Measurements from ENCODE around the gene TSPOAP1. TPM values are rescaled to one million over a fixed set of nuclear protein-coding genes. Genes with fewer than 3 reads are reported as not detected.

TSPOAP1 gene
- total RNA-seq, 2 experiments from 2014 or later, result 21.6 to 22.7 TPM

DNA sequence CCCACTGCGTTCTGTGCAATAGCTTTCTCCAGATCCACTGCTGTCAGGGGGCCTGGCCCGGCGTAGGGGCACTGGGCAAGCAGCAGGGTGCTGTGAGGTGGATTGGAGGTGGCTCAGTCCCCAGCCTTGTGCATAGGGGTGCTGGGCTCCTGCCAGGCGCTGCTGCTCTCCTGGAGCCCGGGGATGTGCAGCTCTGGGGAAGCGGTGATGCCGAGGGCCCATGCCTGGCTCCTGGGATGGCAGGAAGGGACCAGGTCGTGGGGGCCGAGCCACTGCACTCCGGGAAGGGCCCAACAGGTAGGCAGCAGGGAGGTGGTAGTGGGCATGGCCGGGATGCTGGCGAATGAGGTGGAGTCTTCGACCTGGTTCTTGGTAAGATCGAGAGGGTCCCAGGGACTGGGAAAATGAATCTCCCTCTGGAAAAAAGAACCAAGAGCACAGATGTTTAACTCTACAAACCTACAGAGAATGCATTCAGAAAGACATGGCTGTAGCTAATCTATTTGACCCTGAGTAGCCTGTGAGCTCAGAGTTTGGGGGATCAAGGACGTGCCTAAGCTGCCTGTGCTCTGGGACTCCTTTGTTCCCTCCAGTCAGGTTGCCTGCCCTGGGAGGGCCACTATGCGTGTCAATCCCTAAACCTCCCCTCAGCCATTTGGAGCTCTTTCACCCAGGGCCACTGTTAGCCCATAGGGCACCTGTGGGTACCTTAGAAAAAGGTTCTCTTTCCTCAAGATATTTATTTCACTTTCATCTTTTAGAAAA lies 30.0 kb upstream of the TSPOAP1 start:
- Mint-ChIP-seq H3K4me1 (ENCODE audit: low read depth) (peaks cover 5% of the 10 kb centered on the region), H3K9me3 (no peaks in the 10 kb centered on the region), H3K27me3 (no peaks in the 10 kb centered on the region), H3K27ac (no peak overlapping the region), H3K36me3 (peaks cover 4% of the 10 kb centered on the region), H3K4me3 (no peak overlapping the region)
- intact Hi-C loops (cut with micrococcal nuclease), result no loop called here
- ChIA-PET CTCF (interaction anchor here (1.5 kb wide), 1 partner anchor 41 kb away, joined by 8 read pairs; no protein-coding TSS in a partner anchor), POLR2A (no interaction called here)
- no peak for DNase-seq

DNA sequence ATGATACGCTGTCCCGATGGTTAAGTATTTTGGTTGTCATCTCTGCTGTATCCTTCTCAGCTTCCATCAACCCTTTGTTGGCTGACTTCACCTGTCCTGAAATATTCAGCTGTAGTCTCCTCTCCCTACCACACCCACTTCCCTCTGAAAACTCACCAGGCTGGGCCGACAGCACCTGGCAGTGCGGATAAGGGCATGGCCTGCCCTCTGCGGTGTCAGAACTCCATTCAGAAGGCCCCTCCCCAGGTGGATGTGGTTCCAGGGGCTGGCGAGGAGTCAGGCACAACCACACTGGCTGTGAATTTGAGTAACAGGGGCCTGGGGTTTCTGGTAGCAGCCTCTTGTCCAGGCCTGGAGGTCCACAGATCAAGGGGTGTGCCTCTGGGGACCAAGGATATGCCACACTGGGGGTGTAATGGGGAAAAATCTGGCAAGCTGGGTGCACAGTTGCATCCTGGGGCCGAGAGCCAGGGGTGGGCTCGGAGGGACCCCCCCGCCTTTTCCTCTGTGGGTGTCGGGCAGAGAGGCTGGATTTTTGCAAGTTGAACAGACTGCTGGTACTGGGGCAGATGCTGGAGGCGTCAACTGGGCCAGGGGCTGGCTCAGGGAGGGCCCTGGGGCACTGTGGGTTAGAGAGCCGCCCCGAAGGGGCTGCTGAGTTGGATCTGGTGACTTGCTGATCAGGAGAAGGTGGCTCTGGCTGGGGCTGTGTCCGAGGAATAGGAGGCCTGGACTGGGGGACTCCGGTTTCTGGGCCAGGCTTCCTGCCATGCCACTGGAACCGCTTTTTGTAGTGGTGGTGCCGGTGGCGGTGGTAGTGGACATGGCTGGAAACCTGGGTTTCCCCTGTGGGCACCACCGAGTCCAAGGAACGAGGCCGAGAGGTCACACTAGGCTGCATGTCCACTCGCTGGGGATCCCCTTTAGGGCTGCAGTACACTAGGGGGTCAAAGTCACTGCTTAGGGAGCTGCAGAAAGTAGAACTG lies 29.0 kb upstream of the TSPOAP1 start:
- Mint-ChIP-seq H3K9me3 (no peaks in the 10 kb centered on the region), H3K27me3 (no peaks in the 10 kb centered on the region), H3K4me3 (no peak overlapping the region), H3K27ac (no peak overlapping the region), H3K4me1 (ENCODE audit: low read depth) (peaks cover 11% of the 10 kb centered on the region), H3K36me3 (peaks cover 9% of the 10 kb centered on the region)
- POLR2A ChIA-PET, result interaction anchor here (9.0 kb wide), 1 partner anchor 18 kb away, joined by 276 read pairs; no protein-coding TSS in a partner anchor
- CTCF ChIA-PET, result interaction anchor here (1.5 to 6.4 kb wide), 2 partner anchors 40 kb away, joined by 8 to 90 read pairs; no protein-coding TSS in a partner anchor
- DNase-seq, result no peak
- intact Hi-C loops (cut with micrococcal nuclease), result no loop called here

DNA sequence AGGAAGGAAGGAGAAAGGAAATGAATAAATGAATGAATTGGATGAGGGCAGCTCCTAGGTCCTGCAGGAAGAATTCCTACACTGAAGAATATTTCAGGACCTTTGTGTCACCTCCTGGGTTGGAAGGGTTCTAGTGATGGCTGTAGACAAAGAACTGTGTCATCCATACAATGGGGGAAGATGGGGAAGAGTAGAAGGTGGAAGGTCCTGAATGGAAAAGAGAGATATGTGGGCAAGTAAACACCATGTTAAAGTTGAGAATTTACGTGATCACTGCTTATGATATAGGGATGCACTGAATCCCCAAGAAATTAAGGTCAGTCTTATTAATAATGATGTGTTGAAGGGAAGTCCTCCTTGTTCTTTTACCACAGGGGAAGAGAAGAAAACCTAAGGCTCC lies 27.6 kb upstream of the TSPOAP1 start:
- Mint-ChIP-seq H3K27me3 (no peaks in the 10 kb centered on the region), H3K4me1 (ENCODE audit: low read depth) (peaks cover 17% of the 10 kb centered on the region), H3K9me3 (no peaks in the 10 kb centered on the region), H3K27ac (no peak overlapping the region), H3K4me3 (no peak overlapping the region), H3K36me3 (peaks cover 20% of the 10 kb centered on the region)
- intact Hi-C loops (cut with micrococcal nuclease), result no loop called here
- CTCF ChIA-PET, result interaction anchor here (0.7 to 6.4 kb wide), 2 partner anchors 39 to 52 kb away, joined by 4 to 90 read pairs; no protein-coding TSS in a partner anchor
- POLR2A ChIA-PET, result interaction anchor here (1.0 to 9.0 kb wide), 5 partner anchors 9 to 61 kb away, joined by 3 to 276 read pairs (median 8); partner anchors contain the start of gene RNF43
- DNase-seq, result no peak

DNA sequence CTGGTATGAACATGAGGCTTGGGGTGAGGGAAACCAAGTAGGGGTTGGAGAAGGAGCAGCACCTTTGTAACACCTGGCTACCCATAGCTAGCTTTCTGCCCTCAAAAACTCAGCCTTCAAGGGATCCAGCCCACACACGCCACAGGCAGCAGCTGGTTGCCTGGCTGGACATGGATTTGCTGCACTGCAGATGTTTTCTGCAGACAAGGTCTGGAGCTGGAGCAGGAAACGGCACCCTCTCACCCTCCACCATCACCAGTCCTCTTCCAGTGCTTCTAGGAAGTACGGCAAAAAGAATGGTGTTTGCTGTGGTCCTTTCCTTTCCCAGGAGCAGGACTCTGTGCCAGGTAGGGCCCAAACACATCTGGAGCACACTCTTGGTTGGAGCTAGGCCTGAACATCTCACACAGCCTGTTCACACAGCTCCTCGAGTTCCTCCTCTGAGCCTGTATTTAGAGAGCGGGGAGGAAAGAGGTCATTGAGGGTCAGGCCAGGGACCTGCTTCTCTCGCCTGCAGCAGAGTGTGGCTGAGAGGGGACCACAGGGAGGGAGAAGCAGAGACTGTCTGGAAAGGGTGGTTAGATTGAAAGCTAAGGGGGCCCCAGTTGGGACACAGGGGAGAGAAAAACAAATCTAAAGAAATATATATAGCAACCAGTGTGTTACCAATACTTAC lies 26.1 kb upstream of the TSPOAP1 start:
- intact Hi-C loops (cut with micrococcal nuclease), result loop anchor here (5.0 kb wide), 1 partner anchor 272 kb away; the partner anchor contains the start of gene DYNLL2
- no peaks in the 10 kb centered on the region for H3K27me3 Mint-ChIP-seq
- no peak for DNase-seq
- peaks cover 28% of the 10 kb centered on the region for H3K36me3 Mint-ChIP-seq
- no peaks in the 10 kb centered on the region for H3K9me3 Mint-ChIP-seq
- H3K4me1 Mint-ChIP-seq (ENCODE audit: low read depth), result peaks cover 25% of the 10 kb centered on the region
- POLR2A ChIA-PET, result interaction anchor here (1.0 to 9.0 kb wide), 9 partner anchors 9 to 63 kb away, joined by 3 to 276 read pairs (median 8); partner anchors contain the start of gene RNF43
- H3K4me3 Mint-ChIP-seq, result no peak overlapping the region
- CTCF ChIA-PET, result interaction anchor here (0.9 to 6.4 kb wide), 7 partner anchors 10 to 63 kb away, joined by 3 to 90 read pairs (median 4); partner anchors contain the start of gene RNF43
- no peak overlapping the region for H3K27ac Mint-ChIP-seq

DNA sequence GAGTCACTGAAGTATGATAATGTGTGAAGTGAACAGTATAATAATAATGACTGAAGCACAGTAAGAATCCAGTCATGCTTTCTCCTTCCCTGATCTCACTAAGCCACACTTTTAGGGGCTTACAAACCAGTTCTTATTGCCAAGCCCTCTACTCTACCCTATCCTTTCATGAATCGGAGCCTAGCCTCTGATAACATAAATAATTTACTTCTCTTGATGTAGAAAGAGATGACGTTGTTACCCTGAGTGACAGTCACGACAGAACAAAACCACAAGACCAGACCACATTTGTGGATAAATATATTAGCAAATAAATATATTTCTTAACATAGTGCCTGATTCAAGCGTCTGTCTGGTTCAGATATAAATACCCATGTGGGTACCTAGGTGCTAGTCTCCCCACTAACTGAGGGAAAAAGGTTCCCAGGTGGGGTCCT lies 24.8 kb upstream of the TSPOAP1 start:
- DNase-seq, result no peak
- CTCF ChIA-PET, result interaction anchor here (1.0 to 6.4 kb wide), 10 partner anchors 10 to 67 kb away, joined by 4 to 90 read pairs (median 11); partner anchors contain the start of gene RNF43
- Mint-ChIP-seq H3K9me3 (no peaks in the 10 kb centered on the region), H3K4me1 (ENCODE audit: low read depth) (peaks cover 38% of the 10 kb centered on the region), H3K4me3 (peak overlapping the region; percentile 100), H3K36me3 (peaks cover 41% of the 10 kb centered on the region), H3K27ac (peak overlapping the region; percentile 94), H3K27me3 (no peaks in the 10 kb centered on the region)
- POLR2A ChIA-PET, result interaction anchor here (1.7 to 9.0 kb wide), 9 partner anchors 10 to 278 kb away, joined by 5 to 276 read pairs (median 22); partner anchors contain the start of genes RNF43 and TSPOAP1
- intact Hi-C loops (cut with micrococcal nuclease), result loop anchor here (2.0 to 5.0 kb wide), 3 partner anchors 165 to 503 kb away; partner anchors contain the start of genes DYNLL2 and MRPS23

DNA sequence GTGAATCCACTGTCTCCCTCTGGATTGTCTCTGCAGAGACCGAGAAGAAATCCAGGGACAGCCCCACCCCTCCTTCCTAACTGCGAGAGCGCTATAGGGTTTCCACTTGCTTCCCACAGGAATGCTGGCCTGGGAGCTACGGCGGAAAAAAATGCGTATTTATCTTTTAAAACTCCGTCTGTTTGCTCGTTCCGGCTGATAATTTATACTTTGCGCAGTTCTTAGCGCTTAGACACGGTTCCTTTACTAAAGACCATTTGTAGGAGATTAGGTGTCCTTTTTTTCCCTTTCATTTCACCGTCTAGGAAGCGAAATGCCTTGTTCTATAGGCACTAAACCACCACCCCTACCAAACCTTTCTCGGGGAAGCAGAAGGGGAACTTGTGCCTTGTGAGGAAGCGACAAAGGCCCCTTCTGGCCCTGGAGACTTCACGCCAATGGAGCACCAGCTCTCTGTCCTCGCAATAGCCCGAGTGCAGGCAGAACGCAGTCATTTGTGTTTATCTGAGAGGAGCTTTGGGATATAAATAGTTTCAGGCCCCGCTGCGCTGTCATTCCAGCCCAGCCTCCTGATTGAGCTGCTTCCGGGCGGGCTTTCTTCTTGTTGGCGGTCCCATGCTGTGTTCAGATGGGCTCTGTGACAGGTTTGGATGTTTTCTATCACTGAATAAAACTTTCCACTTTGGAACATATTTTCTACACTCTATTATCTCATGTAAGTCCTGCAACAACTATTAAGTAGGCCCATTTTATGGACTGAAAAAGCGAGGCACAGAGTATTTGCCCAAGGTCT lies 24.2 kb upstream of the TSPOAP1 start:
- peak; percentile 63 for DNase-seq
- POLR2A ChIA-PET, result interaction anchor here (0.6 to 9.0 kb wide), 11 partner anchors 13 to 279 kb away, joined by 3 to 276 read pairs (median 22); partner anchors contain the start of genes RNF43 and TSPOAP1
- CTCF ChIA-PET, result interaction anchor here (0.9 to 6.4 kb wide), 13 partner anchors 9 to 67 kb away, joined by 3 to 90 read pairs (median 7); partner anchors contain the start of gene RNF43

DNA sequence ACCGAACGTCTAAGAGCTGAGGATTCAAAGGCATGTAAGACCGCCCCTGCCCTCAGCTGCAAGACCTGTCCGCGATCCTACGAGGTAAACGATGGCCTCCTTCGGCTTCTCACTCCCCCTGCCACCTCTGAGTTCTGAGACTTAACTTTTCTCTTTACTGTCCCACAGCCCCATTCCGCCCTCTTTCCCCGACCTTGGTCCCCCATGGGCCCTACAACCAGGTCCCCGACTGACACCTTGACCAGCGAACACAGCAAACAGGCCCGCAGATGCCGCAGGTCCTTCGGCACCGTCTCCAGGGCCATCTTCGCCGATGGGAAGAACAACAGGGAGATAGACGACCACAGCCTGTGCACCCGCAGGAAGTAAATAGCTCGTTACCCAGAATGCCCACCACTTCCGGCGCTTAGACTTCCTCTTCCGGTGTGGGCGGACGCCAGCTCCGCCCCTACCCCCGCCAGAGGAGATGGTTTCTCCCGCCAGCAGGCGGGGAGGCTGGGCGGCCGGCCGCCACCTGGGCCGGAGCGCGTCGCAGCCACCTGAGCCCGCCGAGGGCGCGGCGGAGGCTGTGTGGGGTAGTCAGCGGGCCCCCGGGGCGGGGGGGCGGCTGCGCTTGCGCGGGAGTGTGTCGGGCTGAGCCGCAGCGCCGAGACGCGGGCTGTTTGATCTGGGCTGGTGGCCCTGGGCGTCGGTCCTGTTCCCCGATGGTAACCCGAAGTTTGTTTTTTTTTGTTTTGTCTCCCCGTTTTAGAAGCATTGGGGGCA lies 23.4 kb upstream of the TSPOAP1 start, which contains the start of gene SUPT4H1:
Gene SUPT4H1, minus strand, starts transcription at position 371 of the 765 bp plus-strand sequence. Its CDS starts 66 bp downstream, at position 305.
- Mint-ChIP-seq H3K27me3 (no peaks in the 10 kb centered on the region), H3K4me3 (peak within 1 kb of the TSS; percentile 100), H3K9me3 (no peaks in the 10 kb centered on the region), H3K36me3 (peaks cover 54% of the 10 kb centered on the region), H3K4me1 (ENCODE audit: low read depth) (peaks cover 52% of the 10 kb centered on the region), H3K27ac (peak within 1 kb of the TSS; percentile 99)
- ChIA-PET POLR2A (interaction anchor here (0.7 to 9.0 kb wide), 13 partner anchors 12 to 279 kb away, joined by 3 to 276 read pairs (median 13); partner anchors contain the start of genes RNF43 and TSPOAP1), CTCF (interaction anchor here (0.6 to 6.4 kb wide), 18 partner anchors 8 to 102 kb away, joined by 3 to 90 read pairs (median 5); partner anchors contain the start of gene RNF43)
- intact Hi-C loops (cut with micrococcal nuclease), result loop anchor here (1.0 to 5.0 kb wide), 9 partner anchors 8 to 501 kb away; partner anchors contain the start of genes DYNLL2, MRPS23 and RNF43
- peak; percentile 96 for DNase-seq

More for the DNA sequence above, 24.2 kb upstream of the TSPOAP1 start:
- intact Hi-C loops (cut with micrococcal nuclease), result loop anchor here (1.0 to 5.0 kb wide), 8 partner anchors 8 to 502 kb away; partner anchors contain the start of genes DYNLL2 and MRPS23
- Mint-ChIP-seq H3K4me3 (peak overlapping the region; percentile 100), H3K9me3 (no peaks in the 10 kb centered on the region), H3K27me3 (no peaks in the 10 kb centered on the region), H3K36me3 (peaks cover 47% of the 10 kb centered on the region), H3K4me1 (ENCODE audit: low read depth) (peaks cover 44% of the 10 kb centered on the region), H3K27ac (peak overlapping the region; percentile 94)

DNA sequence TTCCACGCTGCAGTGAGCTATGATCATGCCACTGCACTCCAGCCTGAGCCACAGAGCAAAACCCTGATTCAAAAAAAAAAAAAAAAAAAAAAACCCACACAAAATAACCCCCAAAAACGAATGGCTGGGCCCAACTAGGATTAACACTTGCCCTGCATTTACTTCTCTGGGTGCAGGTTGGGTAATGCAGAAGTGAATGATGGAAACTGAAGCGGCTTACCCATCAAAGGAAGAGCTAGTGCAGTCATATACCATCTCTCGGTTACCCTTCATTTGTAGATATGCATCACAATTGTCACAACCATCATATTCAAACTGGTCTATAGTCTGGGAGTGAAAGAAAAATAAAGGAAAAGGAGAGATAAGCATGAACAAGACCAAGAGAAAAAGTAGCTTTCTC lies 22.6 kb upstream of the TSPOAP1 start:
- no peaks in the 10 kb centered on the region for H3K9me3 Mint-ChIP-seq
- ChIA-PET POLR2A (interaction anchor here (0.7 to 9.0 kb wide), 12 partner anchors 11 to 280 kb away, joined by 3 to 276 read pairs (median 18); partner anchors contain the start of genes RNF43 and TSPOAP1), CTCF (interaction anchor here (0.9 to 6.4 kb wide), 12 partner anchors 12 to 101 kb away, joined by 3 to 90 read pairs (median 6); partner anchors contain the start of gene RNF43)
- intact Hi-C loops (cut with micrococcal nuclease), result loop anchor here (1.0 to 5.0 kb wide), 2 partner anchors 66 to 269 kb away; partner anchors contain the start of genes DYNLL2 and RNF43
- H3K36me3 Mint-ChIP-seq, result peaks cover 62% of the 10 kb centered on the region
- H3K4me3 Mint-ChIP-seq, result peak overlapping the region; percentile 100
- peak overlapping the region; percentile 99 for H3K27ac Mint-ChIP-seq
- H3K27me3 Mint-ChIP-seq, result no peaks in the 10 kb centered on the region
- peaks cover 60% of the 10 kb centered on the region for H3K4me1 Mint-ChIP-seq (ENCODE audit: low read depth)
- DNase-seq, result peak; percentile 43

DNA sequence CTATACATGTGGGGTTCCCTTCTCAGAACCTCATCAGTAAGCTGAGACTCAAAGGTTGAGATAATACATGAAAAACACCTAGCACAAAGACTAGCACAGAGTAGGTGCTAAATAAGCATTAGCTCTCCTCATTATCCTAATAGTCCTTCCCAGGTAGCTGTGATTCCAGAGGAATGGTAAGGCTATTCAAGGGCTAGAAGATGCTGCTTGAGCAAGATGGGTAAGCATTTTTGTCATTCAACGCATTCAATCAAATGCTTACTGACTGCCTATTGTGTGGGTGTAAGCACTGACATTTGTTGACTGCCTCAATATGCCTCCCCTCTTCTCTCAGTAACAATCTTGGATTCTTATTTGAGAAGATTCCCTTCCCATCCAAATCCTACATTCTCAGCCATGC lies 19.4 kb upstream of the TSPOAP1 start:
- Mint-ChIP-seq H3K9me3 (no peaks in the 10 kb centered on the region), H3K36me3 (peaks cover 83% of the 10 kb centered on the region), H3K27ac (peak overlapping the region; percentile 98), H3K27me3 (no peaks in the 10 kb centered on the region), H3K4me3 (peak overlapping the region; percentile 33), H3K4me1 (ENCODE audit: low read depth) (peaks cover 74% of the 10 kb centered on the region)
- ChIA-PET POLR2A (interaction anchor here (1.4 to 18.3 kb wide), 2 partner anchors 18 to 31 kb away, joined by 3 to 1114 read pairs; partner anchors contain the start of gene TSPOAP1), CTCF (interaction anchor here (2.6 to 5.0 kb wide), 3 partner anchors 11 to 31 kb away, joined by 7 to 51 read pairs (median 25); partner anchors contain the start of gene TSPOAP1)
- intact Hi-C loops (cut with micrococcal nuclease), result no loop called here
- DNase-seq, result no peak

Measured in activated CD4-positive, alpha-beta memory T cell treated with anti-CD3 and anti-CD28 coated beads for 36 hours (primary cell).